Astrocyte (in vitro differentiated cells and primary cell): ENCODE measurements around the gene MYO15A. TPM values are rescaled to one million over a fixed set of nuclear protein-coding genes. Genes with fewer than 3 reads are reported as not detected.

Experiments
- DNase-seq: peaks from one replicate; pipeline ENCODE4 v3.0.0-alpha.2; 2010; ENCODE audit warnings: low read depth
- FAIRE-seq: peaks from 2 replicates; lab custom pipeline; 2011; peaks lifted over from hg19 to GRCh38; lab: Jason Lieb, UNC
- H2AFZ ChIP-seq: 2 replicates; pipeline ENCODE4 v1.6.0; 2012; ENCODE audit warnings: low read depth, low read length, inconsistent platforms
- H3K27ac ChIP-seq: 2 replicates; pipeline ENCODE4 v1.5.1; 2011; ENCODE audit warnings: low read depth, low read length, inconsistent platforms
- H3K27me3 ChIP-seq: 2 replicates; pipeline ENCODE4 v1.6.0; 2011; ENCODE audit warnings: low read length, inconsistent platforms; ENCODE audit not compliant: insufficient read depth
- H3K36me3 ChIP-seq: 2 replicates; pipeline ENCODE4 v1.5.1; 2011; ENCODE audit warnings: low read length, inconsistent platforms; ENCODE audit not compliant: insufficient read depth
- H3K4me1 ChIP-seq: 2 replicates; pipeline ENCODE4 v1.5.1; 2011; ENCODE audit warnings: low read length, inconsistent platforms; ENCODE audit not compliant: insufficient read depth
- H3K4me2 ChIP-seq: 2 replicates; pipeline ENCODE4 v1.6.0; 2012; ENCODE audit warnings: low read length, inconsistent platforms
- H3K4me3 ChIP-seq: 2 replicates; pipeline ENCODE4 v1.5.1; 2011; ENCODE audit warnings: low read depth, mild to moderate bottlenecking, low read length, inconsistent platforms; ENCODE audit not compliant: insufficient read depth
- H3K79me2 ChIP-seq: 2 replicates; pipeline ENCODE4 v1.6.0; 2012; ENCODE audit warnings: mild to moderate bottlenecking, low read length, inconsistent platforms; ENCODE audit not compliant: insufficient read depth
- H3K9ac ChIP-seq: 2 replicates; pipeline ENCODE4 v1.6.0; 2012; ENCODE audit warnings: mild to moderate bottlenecking, low read length, inconsistent platforms
- H3K9me3 ChIP-seq: 2 replicates; pipeline ENCODE4 v1.5.1; 2012; ENCODE audit warnings: low read depth, mild to moderate bottlenecking, low read length, inconsistent platforms; ENCODE audit not compliant: insufficient read depth
- H4K20me1 ChIP-seq: 2 replicates; pipeline ENCODE4 v1.6.0; 2012; ENCODE audit warnings: low read length, inconsistent platforms; ENCODE audit not compliant: insufficient read depth
- H3K27ac Mint-ChIP-seq: one replicate; pipeline ENCODE4 v1.8.0; 2021; ENCODE audit warnings: mild to moderate bottlenecking, mixed read lengths; ENCODE audit not compliant: unreplicated experiment
- H3K27me3 Mint-ChIP-seq: one replicate; pipeline ENCODE4 v1.8.0; 2021; ENCODE audit warnings: low read depth, mixed read lengths; ENCODE audit not compliant: unreplicated experiment
- H3K36me3 Mint-ChIP-seq: one replicate; pipeline ENCODE4 v1.8.0; 2021; ENCODE audit warnings: low read depth, mixed read lengths; ENCODE audit not compliant: unreplicated experiment
- H3K4me1 Mint-ChIP-seq: one replicate; pipeline ENCODE4 v1.8.0; 2021; ENCODE audit warnings: low read depth, mixed read lengths; ENCODE audit not compliant: unreplicated experiment
- H3K4me3 Mint-ChIP-seq: one replicate; pipeline ENCODE4 v1.8.0; 2021; ENCODE audit warnings: mild to moderate bottlenecking, moderate library complexity, mixed read lengths; ENCODE audit not compliant: unreplicated experiment
- H3K9me3 Mint-ChIP-seq: one replicate; pipeline ENCODE4 v1.8.0; 2021; ENCODE audit warnings: mild to moderate bottlenecking, mixed read lengths; ENCODE audit not compliant: unreplicated experiment
- CTCF ChIP-seq: IDR thresholded peaks from 2 replicates; pipeline ENCODE4 v1.5.1; 2011; ENCODE audit warnings: low read depth, mild to moderate bottlenecking, inconsistent platforms, low read length, moderate library complexity; ENCODE audit not compliant: insufficient read depth
- EZH2 ChIP-seq: IDR thresholded peaks from 2 replicates; pipeline ENCODE4 v1.6.1; 2012; ENCODE audit warnings: mild to moderate bottlenecking, low read length, inconsistent platforms; ENCODE audit not compliant: insufficient read depth
- total RNA-seq: library from RNA; stranded (reverse); gene quantifications from 2 replicates; pipeline ENCODE4 v1.2.1, GENCODE V29; 2021

Gene MYO15A
- total RNA-seq, 1 donor from 2014 or later = 0.32 TPM

DNA sequence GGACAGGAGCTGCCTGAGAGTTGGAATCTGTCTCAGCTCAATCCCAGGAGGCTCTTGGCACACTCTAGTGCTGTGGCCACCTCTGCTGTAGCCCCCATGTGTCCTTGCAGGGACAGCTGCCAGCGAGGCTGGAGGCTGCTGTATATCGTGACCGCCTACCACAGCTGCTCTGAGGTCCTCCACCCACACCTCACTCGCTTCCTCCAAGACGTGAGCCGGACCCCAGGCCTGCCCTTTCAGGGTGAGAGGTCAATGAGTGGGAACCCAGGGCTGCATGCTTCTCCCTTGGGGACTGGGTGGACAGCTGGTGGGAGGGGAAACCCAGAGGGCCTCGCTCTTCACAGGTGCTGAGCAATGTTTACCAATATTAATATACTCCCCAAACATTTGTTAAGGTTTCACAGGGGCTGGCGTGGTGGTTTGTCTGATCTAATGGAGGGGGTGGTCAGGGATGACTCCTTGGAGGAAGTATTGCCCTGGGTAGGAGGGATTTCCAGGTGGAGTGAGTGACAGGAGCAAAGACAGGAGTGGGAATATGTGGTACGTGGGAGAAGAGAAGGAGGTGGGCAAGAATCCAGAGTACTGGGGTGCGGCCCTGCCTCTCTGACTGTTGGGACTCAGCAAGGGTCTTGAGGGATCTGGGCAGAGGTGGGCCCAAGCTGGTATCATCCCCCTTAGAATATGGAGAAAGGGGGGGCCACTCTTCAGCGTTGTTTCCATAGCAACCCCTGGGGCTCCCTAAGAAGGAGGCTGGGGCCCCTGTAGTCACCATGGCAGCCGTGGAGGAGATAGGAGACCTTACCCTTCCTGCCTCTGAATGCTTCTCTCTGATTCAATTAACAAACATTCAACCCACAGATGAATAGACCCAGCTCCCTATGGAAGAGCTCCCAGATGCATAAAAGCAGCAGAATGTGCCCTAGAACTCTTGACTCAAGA is 52.9 kb downstream of the MYO15A start:
- Histone ChIP-seq H3K79me2 (no peaks in the 10 kb centered on the region), H3K4me2 (no peak overlapping the region), H3K36me3 (no peaks in the 10 kb centered on the region), H4K20me1 (no peaks in the 10 kb centered on the region), H2AFZ (no peak overlapping the region), H3K4me1 (peaks cover 11% of the 10 kb centered on the region), H3K4me3 (no peak overlapping the region), H3K27me3 (no peaks in the 10 kb centered on the region), H3K9me3 (peaks cover 8% of the 10 kb centered on the region), H3K27ac (no peak overlapping the region), H3K9ac (no peak overlapping the region)
- FAIRE-seq (no peak), DNase-seq (no peak)
- peak overlapping the region; percentile 5 for H3K27ac Mint-ChIP-seq
- peaks cover 10% of the 10 kb centered on the region for H3K27me3 Mint-ChIP-seq
- peak overlapping the region; percentile 45 for H3K4me3 Mint-ChIP-seq
- peaks cover 8% of the 10 kb centered on the region for H3K4me1 Mint-ChIP-seq
- H3K36me3 Mint-ChIP-seq = no peaks in the 10 kb centered on the region
- TF ChIP-seq CTCF (no peak), EZH2 (no peak)
- H3K9me3 Mint-ChIP-seq = no peaks in the 10 kb centered on the region

DNA sequence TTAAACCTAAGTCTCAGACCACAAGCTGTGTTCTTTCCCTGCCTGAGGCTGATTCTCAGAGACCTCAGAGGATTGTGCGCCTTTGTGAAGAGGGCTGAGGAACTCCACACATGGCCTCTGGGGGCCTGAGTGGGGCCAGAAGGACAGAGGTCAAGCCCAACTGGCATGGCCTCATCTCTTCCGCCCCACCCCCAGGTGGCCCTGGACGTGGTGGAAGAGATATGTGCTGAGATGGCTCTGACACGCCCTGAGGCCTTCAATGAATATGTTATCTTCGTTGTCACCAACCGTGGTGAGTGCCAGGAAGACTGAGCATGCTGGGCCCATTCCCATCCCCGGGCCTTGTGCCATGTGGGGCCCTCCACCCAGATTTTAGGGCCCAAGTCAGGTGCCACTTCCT is 55.0 kb downstream of the MYO15A start:
- Histone ChIP-seq H3K4me2 (no peak overlapping the region), H3K27ac (no peak overlapping the region), H3K9me3 (peaks cover 7% of the 10 kb centered on the region), H3K36me3 (no peaks in the 10 kb centered on the region), H2AFZ (no peak overlapping the region), H3K9ac (no peak overlapping the region), H3K4me3 (no peak overlapping the region), H3K27me3 (no peaks in the 10 kb centered on the region), H3K79me2 (no peaks in the 10 kb centered on the region), H4K20me1 (no peaks in the 10 kb centered on the region), H3K4me1 (peaks cover 11% of the 10 kb centered on the region)
- no peaks in the 10 kb centered on the region for H3K9me3 Mint-ChIP-seq
- H3K36me3 Mint-ChIP-seq = no peaks in the 10 kb centered on the region
- H3K4me1 Mint-ChIP-seq = peaks cover 8% of the 10 kb centered on the region
- FAIRE-seq (no peak), DNase-seq (no peak)
- H3K27me3 Mint-ChIP-seq = peaks cover 10% of the 10 kb centered on the region
- H3K4me3 Mint-ChIP-seq = no peak overlapping the region
- H3K27ac Mint-ChIP-seq = no peak overlapping the region
- no peak for TF ChIP-seq EZH2
- no peak for TF ChIP-seq CTCF

DNA sequence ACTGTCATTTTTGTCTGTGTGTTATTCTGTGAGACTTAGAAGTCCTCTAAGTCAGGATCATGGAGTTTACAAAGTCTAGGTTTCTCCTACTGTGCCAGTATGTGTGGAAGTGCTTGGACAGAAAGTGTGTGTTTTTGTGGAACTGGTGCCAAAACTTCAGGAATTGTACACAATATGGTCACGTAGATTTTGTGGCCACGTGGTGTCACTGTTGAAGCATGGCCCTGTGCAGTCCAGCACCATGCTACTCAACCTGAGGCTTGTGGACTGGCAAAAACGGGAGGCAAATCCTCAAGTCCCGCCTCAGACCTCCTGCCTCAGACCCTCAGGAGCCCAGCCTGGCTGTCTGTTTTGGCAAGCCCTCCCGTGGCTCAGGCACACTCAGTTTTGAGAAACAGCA is 58.3 kb downstream of the MYO15A start:
- peaks cover 2% of the 10 kb centered on the region for H3K4me1 ChIP-seq
- no peak for DNase-seq
- no peak overlapping the region for H2AFZ ChIP-seq
- no peaks in the 10 kb centered on the region for H4K20me1 ChIP-seq
- H3K4me3 ChIP-seq = no peak overlapping the region
- Mint-ChIP-seq H3K27me3 (peaks cover 15% of the 10 kb centered on the region), H3K4me3 (no peak overlapping the region), H3K4me1 (no peaks in the 10 kb centered on the region), H3K36me3 (no peaks in the 10 kb centered on the region), H3K27ac (no peak overlapping the region), H3K9me3 (no peaks in the 10 kb centered on the region)
- H3K4me2 ChIP-seq = no peak overlapping the region
- H3K9me3 ChIP-seq = peaks cover 6% of the 10 kb centered on the region
- no peak for FAIRE-seq
- TF ChIP-seq CTCF (no peak), EZH2 (no peak)
- no peaks in the 10 kb centered on the region for H3K27me3 ChIP-seq
- H3K9ac ChIP-seq = no peak overlapping the region
- H3K27ac ChIP-seq = no peak overlapping the region
- H3K36me3 ChIP-seq = no peaks in the 10 kb centered on the region
- H3K79me2 ChIP-seq = no peaks in the 10 kb centered on the region
